Bone marrow (tissue), 2 donors: Measurements from ENCODE around the gene KIAA0232.
"Not testable (repeated sequence)": the region's sequence is repeated elsewhere in the genome, so short reads cannot be mapped to it uniquely, and the experiment has no call there.

ENCODE experiments used
- DNase-seq, 2 donors: peaks; one replicate each; lab custom pipeline; 2025; lab: John Stamatoyannopoulos, UW

The KIAA0232 gene

GRCh38 chr4:6754481-6755087, 27.9 kb upstream of the KIAA0232 start:
- DNase-seq = no peak

- DNase-seq = no peak
Measured at GRCh38 chr4:6755088-6755753, 27.3 kb upstream of the KIAA0232 start.

- not testable (repeated sequence) for DNase-seq
Measured at GRCh38 chr4:6756345-6756744, 26.2 kb upstream of the KIAA0232 start.

GRCh38 chr4:6758728-6759127, 23.8 kb upstream of the KIAA0232 start:
- DNase-seq = no peak

- DNase-seq = no peak
Measured at GRCh38 chr4:6760865-6761264, 21.7 kb upstream of the KIAA0232 start.

- peak in 1 of 2 donors; percentile 20 for DNase-seq
Measured at GRCh38 chr4:6761649-6762615, 20.6 kb upstream of the KIAA0232 start.

GRCh38 chr4:6763330-6763851, 19.1 kb upstream of the KIAA0232 start:
- no peak for DNase-seq

GRCh38 chr4:6764976-6765620, 17.4 kb upstream of the KIAA0232 start:
- no peak for DNase-seq

GRCh38 chr4:6765703-6766102, 16.8 kb upstream of the KIAA0232 start:
- DNase-seq = no peak

GRCh38 chr4:6767386-6767747, 15.2 kb upstream of the KIAA0232 start:
- no peak for DNase-seq

- no peak for DNase-seq
Measured at GRCh38 chr4:6767748-6768538, 14.6 kb upstream of the KIAA0232 start.

- DNase-seq = peak; percentile 23 to 41
Measured at GRCh38 chr4:6768539-6768905, 14.0 kb upstream of the KIAA0232 start.

- no peak for DNase-seq
Measured at GRCh38 chr4:6769233-6769988, 13.1 kb upstream of the KIAA0232 start.

GRCh38 chr4:6769989-6770420, 12.5 kb upstream of the KIAA0232 start:
- DNase-seq = no peak

- no peak for DNase-seq
Measured at GRCh38 chr4:6770581-6771228, 11.8 kb upstream of the KIAA0232 start.

- no peak for DNase-seq
Measured at GRCh38 chr4:6771229-6771671, 11.3 kb upstream of the KIAA0232 start.

- DNase-seq = no peak
Measured at GRCh38 chr4:6772223-6772928, 10.2 kb upstream of the KIAA0232 start.

- no peak for DNase-seq
Measured at GRCh38 chr4:6773106-6773505, 9.4 kb upstream of the KIAA0232 start.
